Measurements from ENCODE around the gene INO80.
A peak's percentile ranks its signal among the peaks of the same experiment; 100 is the strongest.

INO80 gene

DNA sequence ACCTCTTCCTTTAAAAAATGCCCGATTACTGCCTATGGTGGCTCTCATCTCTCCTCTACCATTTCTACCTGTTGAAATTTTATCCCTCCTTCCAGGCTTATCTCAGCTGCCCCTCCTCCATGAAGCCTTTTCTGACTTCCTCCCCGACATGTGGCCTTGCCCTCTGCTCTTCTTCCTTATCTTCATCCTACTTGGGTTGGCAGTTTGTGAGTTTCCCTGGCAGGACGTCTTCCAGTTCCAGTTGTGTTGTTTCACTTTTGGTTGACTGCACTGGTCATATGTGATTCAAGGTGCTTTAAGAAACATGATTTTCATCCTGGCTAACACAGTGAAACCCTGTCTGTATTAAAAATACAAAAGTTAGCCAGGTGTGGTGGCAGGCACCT lies 182.6 kb downstream of the INO80 start:
- Mint-ChIP-seq H3K4me3 (peak overlapping the region; percentile 4), H3K4me1 (peaks cover 73% of the 10 kb centered on the region), H3K9me3 (no peaks in the 10 kb centered on the region), H3K36me3 (ENCODE audit: low read depth) (no peaks in the 10 kb centered on the region), H3K27ac (no peak overlapping the region), H3K27me3 (ENCODE audit: low read depth, poor library complexity) (peaks cover 85% of the 10 kb centered on the region)
- TF ChIP-seq, protein P1, sequence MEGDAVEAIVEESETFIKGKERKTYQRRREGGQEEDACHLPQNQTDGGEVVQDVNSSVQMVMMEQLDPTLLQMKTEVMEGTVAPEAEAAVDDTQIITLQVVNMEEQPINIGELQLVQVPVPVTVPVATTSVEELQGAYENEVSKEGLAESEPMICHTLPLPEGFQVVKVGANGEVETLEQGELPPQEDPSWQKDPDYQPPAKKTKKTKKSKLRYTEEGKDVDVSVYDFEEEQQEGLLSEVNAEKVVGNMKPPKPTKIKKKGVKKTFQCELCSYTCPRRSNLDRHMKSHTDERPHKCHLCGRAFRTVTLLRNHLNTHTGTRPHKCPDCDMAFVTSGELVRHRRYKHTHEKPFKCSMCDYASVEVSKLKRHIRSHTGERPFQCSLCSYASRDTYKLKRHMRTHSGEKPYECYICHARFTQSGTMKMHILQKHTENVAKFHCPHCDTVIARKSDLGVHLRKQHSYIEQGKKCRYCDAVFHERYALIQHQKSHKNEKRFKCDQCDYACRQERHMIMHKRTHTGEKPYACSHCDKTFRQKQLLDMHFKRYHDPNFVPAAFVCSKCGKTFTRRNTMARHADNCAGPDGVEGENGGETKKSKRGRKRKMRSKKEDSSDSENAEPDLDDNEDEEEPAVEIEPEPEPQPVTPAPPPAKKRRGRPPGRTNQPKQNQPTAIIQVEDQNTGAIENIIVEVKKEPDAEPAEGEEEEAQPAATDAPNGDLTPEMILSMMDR (IDR thresholded peaks at IDR 0.05): no peak
- DNase-seq: no peak

DNA sequence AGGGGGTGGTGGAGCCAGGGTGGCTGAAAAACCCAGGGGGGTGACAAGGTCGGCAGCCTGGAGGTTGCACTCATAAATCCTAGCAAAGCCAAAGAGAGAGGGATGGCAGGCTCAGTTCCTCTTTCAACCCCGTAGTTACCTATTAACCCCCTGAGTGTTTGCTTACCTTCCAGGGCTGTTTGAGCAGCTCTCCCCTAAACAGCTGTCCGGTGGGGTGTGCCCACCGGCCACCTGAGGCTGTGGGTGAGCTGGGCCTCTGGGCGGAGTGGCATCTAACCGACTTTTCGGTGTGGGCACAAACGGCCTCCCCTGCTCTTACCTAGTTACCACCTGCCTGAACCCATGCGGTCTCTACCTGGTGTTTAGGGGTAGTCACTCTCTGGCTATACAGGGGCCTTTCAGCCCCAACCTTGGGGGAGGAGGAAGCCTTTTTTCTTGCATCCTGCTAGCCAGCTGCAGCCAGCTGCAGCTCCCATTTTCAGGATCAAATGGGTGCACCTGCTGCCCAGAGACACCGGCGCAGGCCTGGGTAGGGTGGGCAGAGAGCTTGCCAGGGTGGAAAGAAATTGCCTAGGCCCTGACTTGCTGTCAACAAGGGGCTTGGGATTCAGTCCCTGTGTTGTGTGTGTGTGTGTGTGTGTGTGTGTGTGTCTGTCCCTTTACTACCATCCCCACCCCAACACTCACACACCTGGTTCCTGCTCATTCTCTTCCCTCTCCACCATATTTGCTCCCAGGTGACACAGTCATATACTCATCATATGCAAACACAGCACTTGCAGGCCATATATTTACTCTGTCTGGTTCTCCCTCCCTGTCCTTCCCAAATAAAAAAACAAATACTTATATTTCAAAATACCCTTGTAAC lies 183.2 kb downstream of the INO80 start:
- H3K27me3 Mint-ChIP-seq (ENCODE audit: low read depth, poor library complexity): peaks cover 86% of the 10 kb centered on the region
- H3K4me1 Mint-ChIP-seq: peaks cover 71% of the 10 kb centered on the region
- H3K27ac Mint-ChIP-seq: no peak overlapping the region
- H3K36me3 Mint-ChIP-seq (ENCODE audit: low read depth): no peaks in the 10 kb centered on the region
- TF ChIP-seq, protein P1 (IDR thresholded peaks at IDR 0.05): no peak
- H3K9me3 Mint-ChIP-seq: no peaks in the 10 kb centered on the region
- peak overlapping the region; percentile 3 for H3K4me3 Mint-ChIP-seq
- DNase-seq: no peak

GRCh38 chr15:40932156-40932555 lies 183.9 kb downstream of the INO80 start:
- Mint-ChIP-seq H3K4me3 (peak overlapping the region; percentile 3), H3K4me1 (peaks cover 69% of the 10 kb centered on the region), H3K9me3 (no peaks in the 10 kb centered on the region), H3K27me3 (ENCODE audit: low read depth, poor library complexity) (peaks cover 90% of the 10 kb centered on the region), H3K36me3 (ENCODE audit: low read depth) (no peaks in the 10 kb centered on the region), H3K27ac (no peak overlapping the region)
- TF ChIP-seq, protein P1 (IDR thresholded peaks at IDR 0.05): no peak
- DNase-seq: no peak

GRCh38 chr15:40931300-40932142 lies 184.6 kb downstream of the INO80 start:
- no peaks in the 10 kb centered on the region for H3K9me3 Mint-ChIP-seq
- H3K4me1 Mint-ChIP-seq: peaks cover 70% of the 10 kb centered on the region
- H3K4me3 Mint-ChIP-seq: peak overlapping the region; percentile 82
- H3K27ac Mint-ChIP-seq: no peak overlapping the region
- no peaks in the 10 kb centered on the region for H3K36me3 Mint-ChIP-seq (ENCODE audit: low read depth)
- DNase-seq: no peak
- peaks cover 92% of the 10 kb centered on the region for H3K27me3 Mint-ChIP-seq (ENCODE audit: low read depth, poor library complexity)
- TF ChIP-seq, protein P1 (IDR thresholded peaks at IDR 0.05): no peak

- peak; percentile 78 for DNase-seq
- peaks cover 92% of the 10 kb centered on the region for H3K27me3 Mint-ChIP-seq (ENCODE audit: low read depth, poor library complexity)
- peak overlapping the region; percentile 82 for H3K4me3 Mint-ChIP-seq
- H3K36me3 Mint-ChIP-seq (ENCODE audit: low read depth): no peaks in the 10 kb centered on the region
- TF ChIP-seq, protein P1 (IDR thresholded peaks at IDR 0.05): peak; percentile 70
- no peaks in the 10 kb centered on the region for H3K9me3 Mint-ChIP-seq
- peaks cover 70% of the 10 kb centered on the region for H3K4me1 Mint-ChIP-seq
- no peak overlapping the region for H3K27ac Mint-ChIP-seq
Measured at GRCh38 chr15:40930430-40931299, 185.4 kb downstream of the INO80 start.
